GM12874 (cell line): ENCODE results near the gene DBNDD2.

Experiments
- TF ChIP-seq, protein P1 (sequence below): IDR thresholded peaks from 2 replicates; pipeline ENCODE4 v1.5.1; 2011; ENCODE audit warnings: low read depth, mild to moderate bottlenecking, control low read depth, low read length, moderate library complexity; ENCODE audit not compliant: insufficient read depth

The DBNDD2 gene

GRCh38 chr20:45402946-45403345 is 5.1 kb upstream of the DBNDD2 start:
- TF ChIP-seq, protein P1, sequence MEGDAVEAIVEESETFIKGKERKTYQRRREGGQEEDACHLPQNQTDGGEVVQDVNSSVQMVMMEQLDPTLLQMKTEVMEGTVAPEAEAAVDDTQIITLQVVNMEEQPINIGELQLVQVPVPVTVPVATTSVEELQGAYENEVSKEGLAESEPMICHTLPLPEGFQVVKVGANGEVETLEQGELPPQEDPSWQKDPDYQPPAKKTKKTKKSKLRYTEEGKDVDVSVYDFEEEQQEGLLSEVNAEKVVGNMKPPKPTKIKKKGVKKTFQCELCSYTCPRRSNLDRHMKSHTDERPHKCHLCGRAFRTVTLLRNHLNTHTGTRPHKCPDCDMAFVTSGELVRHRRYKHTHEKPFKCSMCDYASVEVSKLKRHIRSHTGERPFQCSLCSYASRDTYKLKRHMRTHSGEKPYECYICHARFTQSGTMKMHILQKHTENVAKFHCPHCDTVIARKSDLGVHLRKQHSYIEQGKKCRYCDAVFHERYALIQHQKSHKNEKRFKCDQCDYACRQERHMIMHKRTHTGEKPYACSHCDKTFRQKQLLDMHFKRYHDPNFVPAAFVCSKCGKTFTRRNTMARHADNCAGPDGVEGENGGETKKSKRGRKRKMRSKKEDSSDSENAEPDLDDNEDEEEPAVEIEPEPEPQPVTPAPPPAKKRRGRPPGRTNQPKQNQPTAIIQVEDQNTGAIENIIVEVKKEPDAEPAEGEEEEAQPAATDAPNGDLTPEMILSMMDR: no peak

- TF ChIP-seq, protein P1: no peak
Measured at GRCh38 chr20:45404438-45404837, 3.7 kb upstream of the DBNDD2 start.

DNA sequence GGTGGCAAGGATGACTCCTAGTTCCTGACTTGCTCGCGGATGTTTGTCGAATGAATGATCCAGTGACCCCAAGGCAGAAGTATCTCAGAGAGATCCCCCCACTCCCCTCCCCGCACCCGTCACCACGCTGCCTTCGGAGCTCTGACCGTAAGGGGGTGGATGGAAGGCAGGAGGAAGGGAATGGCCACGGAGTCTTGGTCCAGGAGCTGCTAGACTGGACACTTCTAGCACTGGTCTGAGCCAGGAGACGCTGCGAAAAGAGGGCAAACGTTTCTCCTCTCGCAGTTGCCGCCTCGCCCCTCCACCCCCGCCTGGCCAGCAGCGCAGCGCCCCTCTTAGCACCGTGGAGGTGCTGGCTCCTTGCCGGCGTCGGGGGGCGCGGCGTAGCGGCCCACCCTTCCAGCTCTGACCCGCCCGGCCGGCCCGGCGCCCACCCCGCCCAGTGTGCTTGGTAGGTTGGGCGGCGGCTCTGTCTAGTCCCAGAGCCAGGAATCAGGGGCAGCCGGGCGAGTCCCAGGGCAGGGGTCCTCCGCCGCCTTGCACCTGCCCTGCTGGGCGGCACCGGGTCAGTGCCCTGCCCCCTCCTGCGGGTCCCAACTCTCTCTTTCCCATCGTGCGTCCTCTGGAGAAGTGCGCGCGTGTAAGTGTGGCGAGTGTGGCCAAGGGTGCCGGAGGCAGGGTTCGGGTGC is 2.4 kb upstream of the DBNDD2 start:
- TF ChIP-seq, protein P1: no peak

GRCh38 chr20:45406260-45407066 is 1.6 kb upstream of the DBNDD2 start:
- TF ChIP-seq, protein P1: no peak

- TF ChIP-seq, protein P1: no peak
Measured at GRCh38 chr20:45407067-45407745, 883 bp upstream of the DBNDD2 start.

DNA sequence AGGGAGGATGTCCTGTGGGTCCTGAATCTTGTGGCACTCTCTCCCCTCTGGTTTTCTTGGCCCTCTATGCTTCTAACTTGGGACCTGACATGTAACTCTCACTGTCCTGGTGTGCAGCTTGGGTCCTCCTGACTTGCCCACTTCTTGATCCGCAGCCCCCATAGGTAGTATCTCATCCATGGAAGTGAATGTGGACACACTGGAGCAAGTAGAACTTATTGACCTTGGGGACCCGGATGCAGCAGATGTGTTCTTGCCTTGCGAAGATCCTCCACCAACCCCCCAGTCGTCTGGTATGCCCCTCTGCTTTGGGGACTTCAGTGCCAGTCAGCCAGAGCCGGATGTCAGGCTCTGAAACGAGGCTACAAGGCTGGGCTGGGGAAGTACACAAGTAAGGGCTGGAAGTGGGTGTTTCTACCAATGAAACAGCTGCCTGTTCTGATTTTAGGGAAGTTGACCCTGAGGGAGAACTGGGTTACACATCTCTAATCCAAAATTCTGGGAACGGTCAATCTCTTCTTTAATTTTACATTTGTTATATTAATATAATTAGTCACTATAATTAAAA is 641 bp downstream of the DBNDD2 start:
- TF ChIP-seq, protein P1: no peak
